HepG2 (cell line): Measurements from ENCODE around the gene REG1B. TPM values are rescaled to one million over a fixed set of nuclear protein-coding genes. Genes with fewer than 3 reads are reported as not detected.

Source experiments
- ATAC-seq: fragments of 200-7000 bp; cut with Tn5 transposase; 3 replicates; pipeline ENCODE4 v1.9.1; 2020; ENCODE audit warnings: mild to moderate bottlenecking, moderate library complexity
- BruUV-seq: library from RNA; stranded (reverse); fragments of 400-500 nt; replicated peaks from 2 replicates; lab custom pipeline; 2021; lab: Mats Ljungman, UMichigan
- CTCF ChIA-PET: fragments of 300-600 bp; formaldehyde crosslinking; extraction: SDS; loops from one replicate; lab custom pipeline; 2021; ENCODE audit warnings: low total read pairs, inconsistent platforms, low intra/inter-chr PET ratio; lab: Yijun Ruan, JAX
- POLR2A ChIA-PET: fragments of 350-600 bp; sonication (Branson Sonifier 250); formaldehyde crosslinking; loops from one replicate; lab custom pipeline; 2020; ENCODE audit warnings: antibody characterized with exemption, inconsistent platforms; lab: Yijun Ruan, JAX
- DNase-seq: peaks from one replicate; pipeline ENCODE4 v3.0.0-alpha.2; 2015; ENCODE audit warnings: low spot score
- FAIRE-seq: peaks from 3 replicates; lab custom pipeline; 2011; peaks lifted over from hg19 to GRCh38; lab: Jason Lieb, UNC
- H2AFZ ChIP-seq: one replicate; pipeline ENCODE4 v1.6.1; 2011; ENCODE audit warnings: low read length, inconsistent platforms
- H3K27ac ChIP-seq: fragments of 300-600 bp; 3 replicates; pipeline ENCODE4 v1.8.0; 2011; ENCODE audit warnings: mixed run types, mild to moderate bottlenecking, mixed read lengths, low read length, inconsistent platforms; ENCODE audit not compliant: insufficient read depth; ENCODE audit errors: extremely low read length
- H3K27me3 ChIP-seq, 2 experiments: fragments of 200-600 bp in 1 of 2; 2 replicates in 1 of 2; 3 replicates in 1 of 2; pipeline versions ENCODE4 v1.6.0 to v1.8.0; 2011; ENCODE audit warnings: low read length in 2 of 2, mild to moderate bottlenecking in 2 of 2, moderate library complexity in 2 of 2, inconsistent platforms in 1 of 2; ENCODE audit not compliant: insufficient read depth in 2 of 2, control insufficient read depth in 1 of 2
- H3K36me3 ChIP-seq, 2 experiments: fragments of 200-600 bp in 1 of 2; replicated peaks in 1 of 2; 2 replicates in 1 of 2; 3 replicates in 1 of 2; pipeline versions ENCODE4 v1.5.1 to v1.8.0; 2011; ENCODE audit warnings: low read length in 2 of 2, inconsistent platforms in 1 of 2; ENCODE audit not compliant: insufficient read depth in 2 of 2, control insufficient read depth in 1 of 2
- H3K4me1 ChIP-seq: 2 replicates; pipeline ENCODE4 v1.5.1; 2012; ENCODE audit warnings: low read length, inconsistent platforms; ENCODE audit not compliant: insufficient read depth
- H3K4me2 ChIP-seq: 2 replicates; pipeline ENCODE4 v1.6.0; 2011; ENCODE audit warnings: low read depth, low read length, inconsistent platforms
- H3K4me3 ChIP-seq, 3 experiments: fragments of 200-600 bp in 1 of 3; sonication (generic), shearing (Covaris generic) in 1 of 3; replicated peaks in 1 of 3; 2 replicates each; pipeline ENCODE4 v1.5.1; 2011 to 2016; ENCODE audit warnings: low read length in 3 of 3, inconsistent platforms in 2 of 3, low read depth in 2 of 3, mild to moderate bottlenecking in 2 of 3, control low read depth in 1 of 3, mixed read lengths in 1 of 3; ENCODE audit not compliant: insufficient read depth in 1 of 3
- H3K79me2 ChIP-seq: one replicate; pipeline ENCODE4 v1.6.1; 2011; ENCODE audit warnings: low read length, inconsistent platforms; ENCODE audit not compliant: insufficient read depth
- H3K9ac ChIP-seq: 2 replicates; pipeline ENCODE4 v1.6.0; 2011; ENCODE audit warnings: mild to moderate bottlenecking, low read depth, low read length, inconsistent platforms; ENCODE audit not compliant: insufficient read depth
- H3K9me3 ChIP-seq: 2 replicates; pipeline ENCODE4 v1.5.1; 2012; ENCODE audit warnings: mild to moderate bottlenecking, low read length
- H4K20me1 ChIP-seq: 2 replicates; pipeline ENCODE4 v1.6.0; 2011; ENCODE audit warnings: inconsistent platforms, mild to moderate bottlenecking, low read length, moderate library complexity; ENCODE audit not compliant: insufficient read depth
- BORCS8-MEF2B ChIP-seq: sonication (generic); formaldehyde crosslinking; IDR thresholded peaks from 2 replicates; pipeline ENCODE4 v1.8.0; 2022; ENCODE audit warnings: mild to moderate bottlenecking, missing genetic modification reagents
- CEBPB ChIP-seq: IDR thresholded peaks from 2 replicates; pipeline ENCODE4 v1.6.1; 2011; ENCODE audit warnings: low read depth, low read length, improper control_type of control experiment, borderline replicate concordance
- HNRNPL ChIP-seq: fragments of 200-400 bp; formaldehyde crosslinking; IDR thresholded peaks from 2 replicates; pipeline ENCODE4 v1.6.1; 2017; ENCODE audit warnings: mild to moderate bottlenecking, low read depth, low read length
- KDM5A ChIP-seq: fragments of 200-600 bp; sonication (generic); IDR thresholded peaks from 2 replicates; pipeline ENCODE4 v1.7.0; 2018; ENCODE audit warnings: antibody characterized with exemption, mild to moderate bottlenecking, low read length, borderline replicate concordance
- KLF15 ChIP-seq: sonication (generic); formaldehyde crosslinking; IDR thresholded peaks from 2 replicates; pipeline ENCODE4 v1.8.1; 2023; ENCODE audit warnings: borderline replicate concordance, mild to moderate bottlenecking, inconsistent platforms, missing genetic modification reagents, mixed read lengths
- REL ChIP-seq: sonication (generic); formaldehyde crosslinking; conservative IDR thresholded peaks from 2 replicates; pipeline ENCODE4 v1.8.0; 2022; ENCODE audit warnings: mild to moderate bottlenecking, missing genetic modification reagents, moderate library complexity
- TCF12 ChIP-seq, 2 experiments: fragments of 450-650 bp in 1 of 2; sonication (generic) in 1 of 2; formaldehyde crosslinking in 1 of 2; IDR thresholded peaks; 2 replicates each; pipeline versions ENCODE4 v1.6.1 to v1.8.0; 2017 to 2022; ENCODE audit warnings: antibody characterized with exemption in 1 of 2, mild to moderate bottlenecking in 1 of 2, missing genetic modification reagents in 1 of 2, moderate library complexity in 1 of 2
- TRIM24 ChIP-seq: sonication (generic); formaldehyde crosslinking; IDR thresholded peaks from 2 replicates; pipeline ENCODE4 v1.8.0; 2022; ENCODE audit warnings: mild to moderate bottlenecking, missing genetic modification reagents
- ZBTB3 ChIP-seq: sonication (generic); formaldehyde crosslinking; IDR thresholded peaks from 2 replicates; pipeline ENCODE4 v1.4.0; 2020; ENCODE audit warnings: low read depth, mild to moderate bottlenecking, moderate library complexity, missing genetic modification reagents, borderline replicate concordance
- ZNF12 ChIP-seq: sonication (generic); formaldehyde crosslinking; IDR thresholded peaks from 2 replicates; pipeline ENCODE4 v1.5.0; 2020; ENCODE audit warnings: missing genetic modification reagents
- ZNF326 ChIP-seq: sonication (generic); formaldehyde crosslinking; IDR thresholded peaks from 2 replicates; pipeline ENCODE4 v1.4.0; 2020; ENCODE audit warnings: missing genetic modification reagents, borderline replicate concordance
- ZNF337 ChIP-seq: sonication (generic); formaldehyde crosslinking; IDR thresholded peaks from 2 replicates; pipeline ENCODE4 v1.5.1; 2020; ENCODE audit warnings: missing genetic modification reagents, low read depth, mild to moderate bottlenecking, borderline replicate concordance
- ZNF510 ChIP-seq: sonication (generic); formaldehyde crosslinking; IDR thresholded peaks from 2 replicates; pipeline ENCODE4 v1.4.0; 2020; ENCODE audit warnings: low read depth, mild to moderate bottlenecking, missing genetic modification reagents
- WGBS: methylation state at CpG from one replicate; pipeline ENCODE4 v1.1.6; 2017; ENCODE audit warnings: low lambda C conversion rate; 5-methylcytosine and 5-hydroxymethylcytosine counted together
- in situ Hi-C: cut with HindIII; loops from 2 replicates; pipeline ENCODE4 v1.10.0; 2017; ENCODE audit warnings: low pct_unique_long_range_greater_than_20kb; ENCODE audit not compliant: extremely low pct_ligation_motif_present
- intact Hi-C: fragments of 100-400 bp; cut with micrococcal nuclease; formaldehyde crosslinking; loops from one replicate; pipeline ENCODE4 v1.10.0; 2022; ENCODE audit not compliant: unreplicated experiment
- polyA plus RNA-seq, 8 experiments: library from polyadenylated mRNA; depleted of rRNA in 3 of 8; stranded (reverse) in 7 of 8; unstranded in 1 of 8; fragments of >200 nt; fragmentation: Illumina TruSeq in 4 of 8; extraction: Trizol in 4 of 8; gene quantifications; 2 replicates each; pipeline versions ENCODE4 v1.2.1 to v1.2.3, GENCODE V29; 2011 to 2016; ENCODE audit warnings: low read depth in 4 of 8, missing spikeins in 1 of 8, mixed read lengths in 1 of 8; ENCODE audit not compliant: insufficient read depth in 1 of 8
- total RNA-seq, 5 experiments: library from RNA; depleted of rRNA; stranded (reverse); fragments of >200 nt; fragmentation: Illumina TruSeq; extraction: Trizol; gene quantifications; 2 replicates each; pipeline ENCODE4 v1.2.3, GENCODE V29; 2016; ENCODE audit warnings: low read depth in 1 of 5

REG1B gene
- total and polyA plus RNA-seq, 2 of the 13 experiments (the other 11 are each of a cell fraction or from before 2014, with no cell fraction given): not detected

- TF ChIP-seq KLF15 (CRISPR knock-in tag): no peak
- no peak for TF ChIP-seq TRIM24 (CRISPR knock-in tag)
- no peak for TF ChIP-seq ZNF12 (CRISPR knock-in tag)
- TF ChIP-seq ZNF337: no peak
- no peak for TF ChIP-seq ZNF326 (CRISPR knock-in tag)
- TF ChIP-seq ZNF510 (CRISPR knock-in tag): no peak
- no peak for TF ChIP-seq HNRNPL
- TF ChIP-seq BORCS8-MEF2B (CRISPR knock-in tag): no peak
These were observed 15.4 kb upstream of the REG1B start (continued) for GRCh38 chr2:79103214-79103613.

GRCh38 chr2:79101024-79101423 is 13.2 kb upstream of the REG1B start:
- Histone ChIP-seq H3K4me2 (no peak overlapping the region), H2AFZ (no peak overlapping the region), H4K20me1 (no peaks in the 10 kb centered on the region), H3K9me3 (peaks cover 10% of the 10 kb centered on the region), H3K27ac (no peak overlapping the region), H3K4me3 (no peak overlapping the region), H3K36me3 (no peaks in the 10 kb centered on the region), H3K27me3 (peaks cover 0 to 3% of the 10 kb centered on the region in 2 experiments; a peak in 2 of 5 replicates), H3K4me1 (no peaks in the 10 kb centered on the region), H3K9ac (no peak overlapping the region), H3K79me2 (no peaks in the 10 kb centered on the region)
- POLR2A ChIA-PET: no interaction called here
- intact Hi-C loops: no loop called here
- CTCF ChIA-PET: no interaction called here
- BruUV-seq: no TSS peak
- FAIRE-seq (no peak), ATAC-seq (no peak), DNase-seq (no peak)
- WGBS: under 1% methylated on average over 2 of the region's 2 CpGs
- TF ChIP-seq CEBPB: peak; percentile 74
- TF ChIP-seq ZBTB3 (CRISPR knock-in tag): no peak
- no peak for TF ChIP-seq TCF12 (IDR thresholded peaks at IDR 0.05)
- no peak for TF ChIP-seq TCF12 (CRISPR knock-in tag; IDR thresholded peaks at IDR 0.05)
- no peak for TF ChIP-seq REL (CRISPR knock-in tag)
- no peak for TF ChIP-seq KDM5A
- in situ Hi-C loops: no loop called here
